SK-N-SH (cell line): ENCODE results near the gene KIF19.

Experiments used
- FOXM1 ChIP-seq: IDR thresholded peaks from 2 replicates; pipeline ENCODE4 v1.4.0; 2012; ENCODE audit warnings: low read depth, mild to moderate bottlenecking
- MAX ChIP-seq: IDR thresholded peaks from 2 replicates; pipeline ENCODE4 v1.4.0; 2012; ENCODE audit warnings: low read depth
- MXI1 ChIP-seq: IDR thresholded peaks from 2 replicates; pipeline ENCODE4 v1.6.1; 2012; ENCODE audit warnings: mild to moderate bottlenecking, low read depth, low read length, improper control_type of control experiment
- NFIC ChIP-seq: IDR thresholded peaks from 2 replicates; pipeline ENCODE4 v1.4.0; 2012; ENCODE audit warnings: borderline replicate concordance
- NRF1 ChIP-seq: IDR thresholded peaks from 2 replicates; pipeline ENCODE4 v1.6.1; 2012; ENCODE audit warnings: low read depth, mild to moderate bottlenecking, low read length
- POLR2AphosphoS5 ChIP-seq: IDR thresholded peaks from 2 replicates; pipeline ENCODE4 v1.6.1; 2012; ENCODE audit warnings: low read depth, low read length
- RAD21 ChIP-seq: IDR thresholded peaks from 2 replicates; pipeline ENCODE4 v1.6.1; 2012; ENCODE audit warnings: mild to moderate bottlenecking, low read length
- RCOR1 ChIP-seq: fragments of 150-350 bp; IDR thresholded peaks from 2 replicates; pipeline ENCODE4 v1.6.1; 2017; ENCODE audit warnings: antibody characterized with exemption, low read length
- REST ChIP-seq: IDR thresholded peaks from 2 replicates; pipeline ENCODE4 v1.6.1; 2012; ENCODE audit warnings: mild to moderate bottlenecking, low read depth, low read length, moderate library complexity
- TAF1 ChIP-seq: IDR thresholded peaks from 2 replicates; pipeline ENCODE4 v1.6.1; 2012; ENCODE audit warnings: low read depth, mild to moderate bottlenecking, low read length, moderate library complexity, borderline replicate concordance
- YY1 ChIP-seq: IDR thresholded peaks from 2 replicates; pipeline ENCODE4 v1.4.0; 2012; ENCODE audit warnings: low read depth, mild to moderate bottlenecking
- TF ChIP-seq, protein P1 (sequence below): fragments of 200-600 bp; sonication (generic); IDR thresholded peaks from 2 replicates; pipeline ENCODE4 v1.6.1; 2017; ENCODE audit warnings: antibody characterized with exemption, mild to moderate bottlenecking, moderate library complexity

GRCh38 chr17:74318391-74318790 lies 7.6 kb upstream of the KIF19 start:
- TF ChIP-seq YY1, result no peak
- TF ChIP-seq, protein P1, sequence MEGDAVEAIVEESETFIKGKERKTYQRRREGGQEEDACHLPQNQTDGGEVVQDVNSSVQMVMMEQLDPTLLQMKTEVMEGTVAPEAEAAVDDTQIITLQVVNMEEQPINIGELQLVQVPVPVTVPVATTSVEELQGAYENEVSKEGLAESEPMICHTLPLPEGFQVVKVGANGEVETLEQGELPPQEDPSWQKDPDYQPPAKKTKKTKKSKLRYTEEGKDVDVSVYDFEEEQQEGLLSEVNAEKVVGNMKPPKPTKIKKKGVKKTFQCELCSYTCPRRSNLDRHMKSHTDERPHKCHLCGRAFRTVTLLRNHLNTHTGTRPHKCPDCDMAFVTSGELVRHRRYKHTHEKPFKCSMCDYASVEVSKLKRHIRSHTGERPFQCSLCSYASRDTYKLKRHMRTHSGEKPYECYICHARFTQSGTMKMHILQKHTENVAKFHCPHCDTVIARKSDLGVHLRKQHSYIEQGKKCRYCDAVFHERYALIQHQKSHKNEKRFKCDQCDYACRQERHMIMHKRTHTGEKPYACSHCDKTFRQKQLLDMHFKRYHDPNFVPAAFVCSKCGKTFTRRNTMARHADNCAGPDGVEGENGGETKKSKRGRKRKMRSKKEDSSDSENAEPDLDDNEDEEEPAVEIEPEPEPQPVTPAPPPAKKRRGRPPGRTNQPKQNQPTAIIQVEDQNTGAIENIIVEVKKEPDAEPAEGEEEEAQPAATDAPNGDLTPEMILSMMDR, result no peak
- TF ChIP-seq POLR2AphosphoS5, result no peak
- TF ChIP-seq RCOR1, result no peak
- TF ChIP-seq NFIC, result no peak
- TF ChIP-seq MXI1, result no peak
- no peak for TF ChIP-seq RAD21
- no peak for TF ChIP-seq MAX
- TF ChIP-seq NRF1, result no peak
- TF ChIP-seq REST, result no peak
- no peak for TF ChIP-seq TAF1
- TF ChIP-seq FOXM1, result no peak
